PC-3 (cell line): ENCODE data around the gene RIN1. TPM values are rescaled to one million over a fixed set of nuclear protein-coding genes. Genes with fewer than 3 reads are reported as not detected.

Source experiments
- ATAC-seq: fragments of 200-7000 bp; cut with Tn5 transposase; 2 replicates; pipeline ENCODE4 v1.9.1; 2020; ENCODE audit warnings: mild to moderate bottlenecking, moderate library complexity
- BruUV-seq: library from RNA; stranded (reverse); fragments of 400-500 nt; replicated peaks from 2 replicates; lab custom pipeline; 2021; lab: Mats Ljungman, UMichigan
- CTCF ChIA-PET: fragments of 300-600 bp; sonication (Branson Sonifier 250); formaldehyde crosslinking; loops from one replicate; lab custom pipeline; 2022; ENCODE audit warnings: antibody characterized with exemption; lab: Charles Lee
- POLR2A ChIA-PET: fragments of 300-600 bp; sonication (Branson Sonifier 250); formaldehyde crosslinking; loops from one replicate; lab custom pipeline; 2022; ENCODE audit warnings: antibody characterized with exemption; ENCODE audit not compliant: unreplicated experiment; lab: Charles Lee
- DNase-seq: peaks from one replicate; pipeline ENCODE4 v3.0.0-alpha.2; 2015
- H2AFZ ChIP-seq: fragments of 300-600 bp; sonication (generic); 2 replicates; pipeline ENCODE4 v1.6.0; 2016; ENCODE audit warnings: antibody characterized with exemption, low read length
- H3F3A ChIP-seq: fragments of 300-600 bp; sonication (generic); one replicate; pipeline ENCODE4 v1.6.0; 2017; ENCODE audit warnings: antibody characterized with exemption, low read length, control low read depth, mild to moderate bottlenecking; ENCODE audit not compliant: unreplicated experiment
- H3K27ac ChIP-seq: fragments of 300-600 bp; sonication (generic); 2 replicates; pipeline ENCODE4 v1.5.1; 2016; ENCODE audit warnings: mild to moderate bottlenecking, low read length
- H3K27me3 ChIP-seq: fragments of 300-600 bp; sonication (generic); 2 replicates; pipeline ENCODE4 v1.6.1; 2016; ENCODE audit warnings: low read length, mixed read lengths
- H3K36me3 ChIP-seq: fragments of 300-600 bp; sonication (generic); 2 replicates; pipeline ENCODE4 v1.6.1; 2016; ENCODE audit warnings: low read depth, mixed run types, low read length, mixed read lengths
- H3K4me1 ChIP-seq: fragments of 300-600 bp; sonication (generic); 2 replicates; pipeline ENCODE4 v1.5.1; 2016; ENCODE audit warnings: low read length; ENCODE audit not compliant: insufficient read depth
- H3K4me2 ChIP-seq: fragments of 300-600 bp; sonication (generic); 2 replicates; pipeline ENCODE4 v1.6.0; 2016; ENCODE audit warnings: low read length
- H3K4me3 ChIP-seq: fragments of 300-600 bp; sonication (generic); 2 replicates; pipeline ENCODE4 v1.5.1; 2016; ENCODE audit warnings: mild to moderate bottlenecking, low read length, mixed read lengths
- H3K79me2 ChIP-seq: fragments of 300-600 bp; sonication (generic); 2 replicates; pipeline ENCODE4 v1.6.1; 2017; ENCODE audit warnings: low read length, mixed read lengths
- H3K9ac ChIP-seq: fragments of 300-600 bp; sonication (generic); 2 replicates; pipeline ENCODE4 v1.6.0; 2016; ENCODE audit warnings: mild to moderate bottlenecking, low read length
- H3K9me2 ChIP-seq: fragments of 300-600 bp; sonication (generic); replicated peaks from 2 replicates; pipeline ENCODE4 v1.6.1; 2016; ENCODE audit warnings: mixed run types, low read length, mixed read lengths
- H3K9me3 ChIP-seq: fragments of 300-600 bp; sonication (generic); 2 replicates; pipeline ENCODE4 v1.6.1; 2016; ENCODE audit warnings: low read length, mixed read lengths
- H4K20me1 ChIP-seq: fragments of 300-600 bp; sonication (generic); 2 replicates; pipeline ENCODE4 v1.6.1; 2016; ENCODE audit warnings: low read length, mixed read lengths
- CTCF ChIP-seq: fragments of 300-600 bp; sonication (generic); conservative IDR thresholded peaks from 2 replicates; pipeline ENCODE4 v1.5.1; 2017; ENCODE audit warnings: antibody characterized with exemption, low read depth, mild to moderate bottlenecking, low read length
- EZH2 ChIP-seq: fragments of 300-600 bp; sonication (generic); IDR thresholded peaks from one replicate; pipeline ENCODE4 v1.6.1; 2017; ENCODE audit warnings: antibody characterized with exemption, mild to moderate bottlenecking, low read length; ENCODE audit not compliant: unreplicated experiment
- EZH2phosphoT487 ChIP-seq: fragments of 300-600 bp; sonication (generic); IDR thresholded peaks from 2 replicates; pipeline ENCODE4 v1.6.1; 2018; ENCODE audit warnings: mild to moderate bottlenecking, antibody characterized with exemption, low read length, borderline replicate concordance
- intact Hi-C: fragments of 100-400 bp; cut with micrococcal nuclease; formaldehyde crosslinking; loops from 2 replicates; pipeline ENCODE4 v1.9.0; 2023
- total RNA-seq: library from RNA; depleted of rRNA; stranded (reverse); fragments of >200 nt; gene quantifications from 2 replicates; pipeline ENCODE4 v1.2.3, GENCODE V29; 2014

The RIN1 gene
- total RNA-seq, 1 experiment from 2014 or later = 41.2 TPM

- Histone ChIP-seq H3K27ac (peak within 1 kb of the TSS; percentile 70), H3K27me3 (peaks cover 12% of the 10 kb centered on the region), H2AFZ (peak within 1 kb of the TSS; percentile 78), H3F3A (no peaks in the 10 kb centered on the region), H3K79me2 (peaks cover 23% of the 10 kb centered on the region), H3K9me3 (no peaks in the 10 kb centered on the region), H3K9me2 (no peaks in the 10 kb centered on the region), H3K4me1 (peaks cover 18% of the 10 kb centered on the region), H4K20me1 (no peaks in the 10 kb centered on the region), H3K9ac (peak within 1 kb of the TSS; percentile 94), H3K36me3 (no peaks in the 10 kb centered on the region), H3K4me3 (peak within 1 kb of the TSS; percentile 90), H3K4me2 (peak within 1 kb of the TSS; percentile 97)
- ChIA-PET POLR2A (interaction anchor here (0.5 to 1.6 kb wide), 10 partner anchors 7 to 223 kb away, joined by 3 to 11 read pairs (median 4); partner anchors contain the start of genes DPP3 and RIN1), CTCF (interaction anchor here (0.6 to 1.4 kb wide), 4 partner anchors 24 to 1344 kb away, joined by 3 to 6 read pairs (median 4); partner anchors contain the start of gene RIN1)
- DNase-seq = peak; percentile 100
- intact Hi-C loops = no loop called here
- no peak for TF ChIP-seq CTCF
- TF ChIP-seq EZH2phosphoT487 = no peak
- TF ChIP-seq EZH2 = no peak
- peak; percentile 97 for ATAC-seq
- BruUV-seq = no TSS peak
Measured at GRCh38 chr11:66288671-66289547, 47.3 kb downstream of the RIN1 start, which contains the start of gene YIF1A. Gene YIF1A, minus strand, starts transcription at chr11:66289143. Its CDS starts 158 bp downstream, at chr11:66288985.

GRCh38 chr11:66287889-66288670, 48.2 kb downstream of the RIN1 start:
- H2AFZ ChIP-seq = peak overlapping the region; percentile 78
- BruUV-seq = TSS peak; percentile 55
- CTCF ChIA-PET = interaction anchor here (1.1 kb wide), 1 partner anchor 48 kb away, joined by 5 read pairs; the partner anchor contains the start of gene RIN1
- H3K4me3 ChIP-seq = peak overlapping the region; percentile 90
- no peaks in the 10 kb centered on the region for H4K20me1 ChIP-seq
- H3K36me3 ChIP-seq = no peaks in the 10 kb centered on the region
- peaks cover 12% of the 10 kb centered on the region for H3K27me3 ChIP-seq
- DNase-seq = peak; percentile 25
- peak overlapping the region; percentile 94 for H3K9ac ChIP-seq
- H3F3A ChIP-seq = no peaks in the 10 kb centered on the region
- H3K79me2 ChIP-seq = peaks cover 23% of the 10 kb centered on the region
- no peaks in the 10 kb centered on the region for H3K9me2 ChIP-seq
- H3K4me1 ChIP-seq = peaks cover 18% of the 10 kb centered on the region
- intact Hi-C loops = no loop called here
- POLR2A ChIA-PET = interaction anchor here (0.6 to 1.6 kb wide), 3 partner anchors 9 to 48 kb away, joined by 8 to 13 read pairs (median 11); partner anchors contain the start of gene RIN1
- no peak for TF ChIP-seq CTCF
- TF ChIP-seq EZH2phosphoT487 = no peak
- no peak for TF ChIP-seq EZH2
- no peaks in the 10 kb centered on the region for H3K9me3 ChIP-seq
- no peak for ATAC-seq
- peak overlapping the region; percentile 97 for H3K4me2 ChIP-seq
- H3K27ac ChIP-seq = peak overlapping the region; percentile 70
